HUES64 (cell line): ENCODE measurements around the gene SNX24.

Source experiments
- H3K27ac ChIP-seq: 2 replicates; pipeline ENCODE4 v1.7.0; 2013; ENCODE audit warnings: low read depth, low read length, inconsistent platforms
- H3K27me3 ChIP-seq: 2 replicates; pipeline ENCODE4 v1.6.1; 2013; ENCODE audit warnings: mild to moderate bottlenecking, low read length; ENCODE audit not compliant: insufficient read depth
- H3K36me3 ChIP-seq: 2 replicates; pipeline ENCODE4 v1.6.1; 2013; ENCODE audit warnings: mild to moderate bottlenecking, low read length; ENCODE audit not compliant: insufficient read depth
- H3K4me1 ChIP-seq: 2 replicates; pipeline ENCODE4 v1.6.1; 2013; ENCODE audit warnings: mild to moderate bottlenecking, low read length, moderate library complexity; ENCODE audit not compliant: insufficient read depth
- H3K4me3 ChIP-seq: 2 replicates; pipeline ENCODE4 v1.5.1; 2013; ENCODE audit warnings: mild to moderate bottlenecking, low read length, moderate library complexity
- H3K9ac ChIP-seq: 2 replicates; pipeline ENCODE4 v1.6.1; 2013; ENCODE audit warnings: mild to moderate bottlenecking, low read depth, low read length
- H3K9me3 ChIP-seq: 2 replicates; pipeline ENCODE4 v1.6.1; 2013; ENCODE audit warnings: low read depth, low read length; ENCODE audit not compliant: insufficient read depth
- WGBS: fragments of 150-250, 120-280 bp; methylation state at CpG from one replicate; pipeline ENCODE4 v1.1.7; 2013; ENCODE audit warnings: missing lambda C conversion rate; 5-methylcytosine and 5-hydroxymethylcytosine counted together

The SNX24 gene

GRCh38 chr5:123012321-123012720 lies 166.9 kb downstream of the SNX24 start:
- 93% methylated on average over 1 of the region's 1 CpG for WGBS
- 0 out of 2 replicates have a peak, but pooled peaks cover 5% of the 10 kb centered on the region for H3K4me1 ChIP-seq
- no peak overlapping the region for H3K27ac ChIP-seq
- H3K36me3 ChIP-seq, result no peaks in the 10 kb centered on the region
- no peak overlapping the region for H3K4me3 ChIP-seq
- H3K9ac ChIP-seq, result no peak overlapping the region
- H3K9me3 ChIP-seq, result no peaks in the 10 kb centered on the region
- H3K27me3 ChIP-seq, result no peaks in the 10 kb centered on the region

GRCh38 chr5:123014689-123015088 lies 169.3 kb downstream of the SNX24 start:
- no peaks in the 10 kb centered on the region for H3K9me3 ChIP-seq
- 94% methylated on average over 1 of the region's 1 CpG for WGBS
- no peaks in the 10 kb centered on the region for H3K4me1 ChIP-seq
- no peaks in the 10 kb centered on the region for H3K27me3 ChIP-seq
- H3K36me3 ChIP-seq, result no peaks in the 10 kb centered on the region
- no peak overlapping the region for H3K4me3 ChIP-seq
- H3K27ac ChIP-seq, result no peak overlapping the region
- no peak overlapping the region for H3K9ac ChIP-seq

- no peak overlapping the region for H3K4me3 ChIP-seq
- WGBS, result 91% methylated on average over 9 of the region's 9 CpGs
- no peak overlapping the region for H3K9ac ChIP-seq
- no peak overlapping the region for H3K27ac ChIP-seq
- H3K27me3 ChIP-seq, result no peaks in the 10 kb centered on the region
- H3K9me3 ChIP-seq, result no peaks in the 10 kb centered on the region
- H3K36me3 ChIP-seq, result no peaks in the 10 kb centered on the region
- peaks cover 7% of the 10 kb centered on the region; the same call in 1 of the 2 replicates for H3K4me1 ChIP-seq
Observed at GRCh38 chr5:123028222-123028621, 182.8 kb downstream of the SNX24 start.

GRCh38 chr5:123033157-123033671 lies 187.8 kb downstream of the SNX24 start:
- Histone ChIP-seq H3K27ac (no peak overlapping the region), H3K9ac (no peak overlapping the region), H3K36me3 (no peaks in the 10 kb centered on the region), H3K9me3 (no peaks in the 10 kb centered on the region), H3K27me3 (peaks cover 49% of the 10 kb centered on the region), H3K4me3 (no peak overlapping the region), H3K4me1 (peaks cover 7% of the 10 kb centered on the region; the same call in 1 of the 2 replicates)
- 87% methylated on average over 6 of the region's 6 CpGs for WGBS

- under 1% methylated on average over 27 of the region's 27 CpGs for WGBS
Observed at GRCh38 chr5:123035360-123035917, 190.0 kb downstream of the SNX24 start.

GRCh38 chr5:123035918-123036390 lies 190.5 kb downstream of the SNX24 start:
- Histone ChIP-seq H3K9me3 (no peaks in the 10 kb centered on the region), H3K4me1 (peaks cover 6% of the 10 kb centered on the region; the same call in 1 of the 2 replicates), H3K27me3 (peaks cover 70% of the 10 kb centered on the region), H3K9ac (no peak overlapping the region), H3K27ac (no peak overlapping the region), H3K36me3 (no peaks in the 10 kb centered on the region), H3K4me3 (peak overlapping the region; percentile 65)
- WGBS, result under 1% methylated on average over 40 of the region's 40 CpGs

More at GRCh38 chr5:123035360-123035917, 190.0 kb downstream of the SNX24 start:
- no peaks in the 10 kb centered on the region for H3K9me3 ChIP-seq
- peak overlapping the region; percentile 65 for H3K4me3 ChIP-seq
- H3K27me3 ChIP-seq, result peaks cover 70% of the 10 kb centered on the region
- no peak overlapping the region for H3K9ac ChIP-seq
- no peaks in the 10 kb centered on the region for H3K36me3 ChIP-seq
- peaks cover 7% of the 10 kb centered on the region; the same call in 1 of the 2 replicates for H3K4me1 ChIP-seq
- no peak overlapping the region for H3K27ac ChIP-seq

- Histone ChIP-seq H3K27me3 (peaks cover 70% of the 10 kb centered on the region), H3K27ac (no peak within 1 kb of the TSS; the same call in 1 of the 2 replicates)
Observed at GRCh38 chr5:123036391-123037103, 191.1 kb downstream of the SNX24 start, which contains the start of gene PPIC. Gene PPIC, minus strand, starts transcription at chr5:123036725. Its CDS starts 100 bp downstream, at chr5:123036625.

GRCh38 chr5:123037104-123037418 lies 191.6 kb downstream of the SNX24 start:
- H3K9me3 ChIP-seq, result no peaks in the 10 kb centered on the region
- no peak overlapping the region; the same call in 1 of the 2 replicates for H3K9ac ChIP-seq
- no peaks in the 10 kb centered on the region for H3K36me3 ChIP-seq
- peaks cover 70% of the 10 kb centered on the region for H3K27me3 ChIP-seq
- H3K4me1 ChIP-seq, result no peaks in the 10 kb centered on the region; the same call in 1 of the 2 replicates
- peak overlapping the region; percentile 65 for H3K4me3 ChIP-seq
- no peak overlapping the region for H3K27ac ChIP-seq
- 2% methylated on average over 11 of the region's 11 CpGs for WGBS

More at GRCh38 chr5:123036391-123037103, 191.1 kb downstream of the SNX24 start, which contains the start of gene PPIC:
- H3K9me3 ChIP-seq, result no peaks in the 10 kb centered on the region
- no peaks in the 10 kb centered on the region for H3K36me3 ChIP-seq
- H3K9ac ChIP-seq, result no peak within 1 kb of the TSS; the same call in 1 of the 2 replicates
- H3K4me3 ChIP-seq, result peak within 1 kb of the TSS; percentile 65
- H3K4me1 ChIP-seq, result peaks cover under 1% of the 10 kb centered on the region; the same call in 1 of the 2 replicates
- under 1% methylated on average over 84 of the region's 84 CpGs for WGBS

GRCh38 chr5:123039673-123040072 lies 194.3 kb downstream of the SNX24 start:
- H3K9me3 ChIP-seq, result no peaks in the 10 kb centered on the region
- H3K4me3 ChIP-seq, result no peak overlapping the region
- no peaks in the 10 kb centered on the region for H3K36me3 ChIP-seq
- peaks cover 56% of the 10 kb centered on the region for H3K27me3 ChIP-seq
- no peak overlapping the region for H3K27ac ChIP-seq
- H3K4me1 ChIP-seq, result no peaks in the 10 kb centered on the region
- no peak overlapping the region for H3K9ac ChIP-seq

- peaks cover 3% of the 10 kb centered on the region for H3K27me3 ChIP-seq
- no peak overlapping the region for H3K27ac ChIP-seq
- H3K36me3 ChIP-seq, result no peaks in the 10 kb centered on the region
- no peaks in the 10 kb centered on the region for H3K9me3 ChIP-seq
- H3K4me3 ChIP-seq, result no peak overlapping the region
- WGBS, result 92% methylated on average over 6 of the region's 7 CpGs
- H3K9ac ChIP-seq, result no peak overlapping the region
- H3K4me1 ChIP-seq, result no peaks in the 10 kb centered on the region
Observed at GRCh38 chr5:123044926-123045617, 199.7 kb downstream of the SNX24 start.

GRCh38 chr5:123046222-123046621 lies 200.8 kb downstream of the SNX24 start:
- 85% methylated on average over 4 of the region's 4 CpGs for WGBS
- H3K4me1 ChIP-seq, result no peaks in the 10 kb centered on the region
- H3K27ac ChIP-seq, result no peak overlapping the region
- H3K27me3 ChIP-seq, result no peaks in the 10 kb centered on the region; the same call in 1 of the 2 replicates
- H3K36me3 ChIP-seq, result no peaks in the 10 kb centered on the region
- no peak overlapping the region for H3K9ac ChIP-seq
- H3K9me3 ChIP-seq, result no peaks in the 10 kb centered on the region
- H3K4me3 ChIP-seq, result no peak overlapping the region
